ENCODE data around the gene SLC35F2.
A peak's percentile ranks its signal among the peaks of the same experiment; 100 is the strongest.

SLC35F2 gene

DNA sequence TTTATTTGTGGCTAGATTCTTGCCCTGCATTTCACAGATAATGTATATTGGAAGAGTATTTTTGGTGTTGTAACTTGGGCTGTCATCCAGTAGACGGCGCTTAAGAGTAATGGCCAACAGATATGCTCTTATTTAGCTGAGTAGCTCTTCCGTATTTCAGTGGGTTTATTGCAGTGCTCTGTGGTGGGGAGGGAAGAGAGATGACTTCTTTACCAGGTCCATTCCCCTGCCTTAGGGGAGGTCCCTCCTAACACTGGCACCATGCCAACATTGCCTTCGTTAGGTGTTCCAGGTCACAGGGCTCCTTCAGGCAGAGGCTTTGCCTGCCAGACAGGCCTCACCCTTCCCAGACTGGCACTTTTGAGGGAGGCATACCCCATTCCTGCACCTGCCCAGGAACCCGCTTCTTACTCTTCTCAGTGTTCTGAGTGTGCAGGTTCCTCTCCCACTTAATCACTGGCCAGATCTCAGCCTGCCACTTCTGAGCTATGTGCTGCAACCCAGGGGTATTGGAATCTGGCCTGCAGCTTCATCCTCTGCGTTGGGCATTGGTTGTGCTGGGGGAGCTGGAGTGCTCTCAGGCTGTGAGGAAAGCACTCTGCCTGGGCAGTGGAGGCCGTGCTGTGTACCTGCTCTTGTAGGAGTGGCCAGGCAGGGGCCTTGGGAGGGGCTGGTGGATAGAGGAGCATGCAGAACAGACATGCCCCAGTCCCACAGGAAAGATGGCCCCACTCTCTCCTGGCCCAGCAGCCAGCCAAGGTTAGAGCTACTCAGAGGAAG, 117.4 kb downstream of the SLC35F2 start:
- no peak for TF ChIP-seq ZNF8 (CRISPR knock-in tag; IDR thresholded peaks at IDR 0.05)
- TF ChIP-seq CREB5 (CRISPR knock-in tag; IDR thresholded peaks at IDR 0.05; ENCODE audit: low read depth): no peak
- no peak for TF ChIP-seq ZFP30 (CRISPR knock-in tag; IDR thresholded peaks at IDR 0.05)
- no peak for TF ChIP-seq OSR1 (CRISPR knock-in tag; IDR thresholded peaks at IDR 0.05)
- no peak for TF ChIP-seq RARB (CRISPR knock-in tag; IDR thresholded peaks at IDR 0.05)
- TF ChIP-seq TOX (CRISPR knock-in tag; IDR thresholded peaks at IDR 0.05; ENCODE audit: borderline replicate concordance): no peak
- TF ChIP-seq BACH2 (CRISPR knock-in tag; IDR thresholded peaks at IDR 0.05; ENCODE audit: borderline replicate concordance): no peak
- TF ChIP-seq, protein P1, sequence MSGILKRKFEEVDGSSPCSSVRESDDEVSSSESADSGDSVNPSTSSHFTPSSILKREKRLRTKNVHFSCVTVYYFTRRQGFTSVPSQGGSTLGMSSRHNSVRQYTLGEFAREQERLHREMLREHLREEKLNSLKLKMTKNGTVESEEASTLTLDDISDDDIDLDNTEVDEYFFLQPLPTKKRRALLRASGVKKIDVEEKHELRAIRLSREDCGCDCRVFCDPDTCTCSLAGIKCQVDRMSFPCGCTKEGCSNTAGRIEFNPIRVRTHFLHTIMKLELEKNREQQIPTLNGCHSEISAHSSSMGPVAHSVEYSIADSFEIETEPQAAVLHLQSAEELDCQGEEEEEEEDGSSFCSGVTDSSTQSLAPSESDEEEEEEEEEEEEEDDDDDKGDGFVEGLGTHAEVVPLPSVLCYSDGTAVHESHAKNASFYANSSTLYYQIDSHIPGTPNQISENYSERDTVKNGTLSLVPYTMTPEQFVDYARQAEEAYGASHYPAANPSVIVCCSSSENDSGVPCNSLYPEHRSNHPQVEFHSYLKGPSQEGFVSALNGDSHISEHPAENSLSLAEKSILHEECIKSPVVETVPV (CRISPR knock-in tag; IDR thresholded peaks at IDR 0.05): no peak
- TF ChIP-seq, protein P2, sequence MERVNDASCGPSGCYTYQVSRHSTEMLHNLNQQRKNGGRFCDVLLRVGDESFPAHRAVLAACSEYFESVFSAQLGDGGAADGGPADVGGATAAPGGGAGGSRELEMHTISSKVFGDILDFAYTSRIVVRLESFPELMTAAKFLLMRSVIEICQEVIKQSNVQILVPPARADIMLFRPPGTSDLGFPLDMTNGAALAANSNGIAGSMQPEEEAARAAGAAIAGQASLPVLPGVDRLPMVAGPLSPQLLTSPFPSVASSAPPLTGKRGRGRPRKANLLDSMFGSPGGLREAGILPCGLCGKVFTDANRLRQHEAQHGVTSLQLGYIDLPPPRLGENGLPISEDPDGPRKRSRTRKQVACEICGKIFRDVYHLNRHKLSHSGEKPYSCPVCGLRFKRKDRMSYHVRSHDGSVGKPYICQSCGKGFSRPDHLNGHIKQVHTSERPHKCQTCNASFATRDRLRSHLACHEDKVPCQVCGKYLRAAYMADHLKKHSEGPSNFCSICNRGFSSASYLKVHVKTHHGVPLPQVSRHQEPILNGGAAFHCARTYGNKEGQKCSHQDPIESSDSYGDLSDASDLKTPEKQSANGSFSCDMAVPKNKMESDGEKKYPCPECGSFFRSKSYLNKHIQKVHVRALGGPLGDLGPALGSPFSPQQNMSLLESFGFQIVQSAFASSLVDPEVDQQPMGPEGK (CRISPR knock-in tag; IDR thresholded peaks at IDR 0.05; ENCODE audit: borderline replicate concordance): no peak
- TF ChIP-seq ZC3H10 (CRISPR knock-in tag; IDR thresholded peaks at IDR 0.05): no peak
- TF ChIP-seq ZNF70 (CRISPR knock-in tag; IDR thresholded peaks at IDR 0.05): no peak
- no peak for TF ChIP-seq GLIS3 (CRISPR knock-in tag; IDR thresholded peaks at IDR 0.05)
- TF ChIP-seq CSDC2 (CRISPR knock-in tag; IDR thresholded peaks at IDR 0.05): no peak
- TF ChIP-seq, protein P3, sequence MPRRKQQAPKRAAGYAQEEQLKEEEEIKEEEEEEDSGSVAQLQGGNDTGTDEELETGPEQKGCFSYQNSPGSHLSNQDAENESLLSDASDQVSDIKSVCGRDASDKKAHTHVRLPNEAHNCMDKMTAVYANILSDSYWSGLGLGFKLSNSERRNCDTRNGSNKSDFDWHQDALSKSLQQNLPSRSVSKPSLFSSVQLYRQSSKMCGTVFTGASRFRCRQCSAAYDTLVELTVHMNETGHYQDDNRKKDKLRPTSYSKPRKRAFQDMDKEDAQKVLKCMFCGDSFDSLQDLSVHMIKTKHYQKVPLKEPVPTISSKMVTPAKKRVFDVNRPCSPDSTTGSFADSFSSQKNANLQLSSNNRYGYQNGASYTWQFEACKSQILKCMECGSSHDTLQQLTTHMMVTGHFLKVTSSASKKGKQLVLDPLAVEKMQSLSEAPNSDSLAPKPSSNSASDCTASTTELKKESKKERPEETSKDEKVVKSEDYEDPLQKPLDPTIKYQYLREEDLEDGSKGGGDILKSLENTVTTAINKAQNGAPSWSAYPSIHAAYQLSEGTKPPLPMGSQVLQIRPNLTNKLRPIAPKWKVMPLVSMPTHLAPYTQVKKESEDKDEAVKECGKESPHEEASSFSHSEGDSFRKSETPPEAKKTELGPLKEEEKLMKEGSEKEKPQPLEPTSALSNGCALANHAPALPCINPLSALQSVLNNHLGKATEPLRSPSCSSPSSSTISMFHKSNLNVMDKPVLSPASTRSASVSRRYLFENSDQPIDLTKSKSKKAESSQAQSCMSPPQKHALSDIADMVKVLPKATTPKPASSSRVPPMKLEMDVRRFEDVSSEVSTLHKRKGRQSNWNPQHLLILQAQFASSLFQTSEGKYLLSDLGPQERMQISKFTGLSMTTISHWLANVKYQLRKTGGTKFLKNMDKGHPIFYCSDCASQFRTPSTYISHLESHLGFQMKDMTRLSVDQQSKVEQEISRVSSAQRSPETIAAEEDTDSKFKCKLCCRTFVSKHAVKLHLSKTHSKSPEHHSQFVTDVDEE (CRISPR knock-in tag; IDR thresholded peaks at IDR 0.05): no peak
- TF ChIP-seq ISL1 (CRISPR knock-in tag; IDR thresholded peaks at IDR 0.05): no peak
- TF ChIP-seq ZNF565 (CRISPR knock-in tag; conservative IDR thresholded peaks at IDR 0.05; ENCODE audit: low read depth): no peak
- peak; percentile 72; the same call in 2 of the 3 replicates for ATAC-seq

Measured in SK-N-SH treated with all-trans-retinoic acid at 6 μM for 48 hours (cell line).